Measurements from ENCODE around the gene MRPL18. TPM values are rescaled to one million over a fixed set of nuclear protein-coding genes. Genes with fewer than 3 reads are reported as not detected.

The MRPL18 gene
- total and polyA plus RNA-seq, 2 of the 8 experiments (the other 6 are each of a cell fraction or from before 2014, with no cell fraction given): 58.7 to 79.8 TPM

- no peak overlapping the region for H2AK5ac ChIP-seq (ENCODE audit: low read depth, low read length)
- DNase-seq (ENCODE audit: low read depth in 1 of 2, low spot score in 2 of 2): no peak
- TF ChIP-seq POLR2AphosphoS5 (IDR thresholded peaks at IDR 0.05; ENCODE audit: low read depth, low read length) (peak; percentile 13; the same call in 1 of the 2 replicates), CEBPB (IDR thresholded peaks at IDR 0.05; ENCODE audit: low read depth, low read length) (no peak)
Measured at GRCh38 chr6:159754959-159755914, 35.0 kb upstream of the MRPL18 start.

More at GRCh38 chr6:159754959-159755914, 35.0 kb upstream of the MRPL18 start:
- Histone ChIP-seq H3K56ac (replicated peaks; ENCODE audit: insufficient read length, low read depth, low read length) (no peak overlapping the region), H3K9ac (replicated peaks in 1 of 4; ENCODE audit: extremely low read depth in 1 of 4, low read depth in 3 of 4, low read length in 3 of 4) (no peak overlapping the region), H4K8ac (ENCODE audit: extremely low read depth, insufficient read depth, low read length) (peak overlapping the region; percentile 22), H3K36me3 (ENCODE audit: control insufficient read depth in 2 of 4, insufficient read depth in 4 of 4, low read length in 3 of 4) (peaks cover 19 to 83% (median 50%) of the 10 kb centered on the region in 4 experiments), H2BK120ac (replicated peaks; ENCODE audit: low read depth, low read length) (no peak overlapping the region), H2BK5ac (ENCODE audit: low read depth, low read length) (no peak overlapping the region), H2BK20ac (ENCODE audit: low read length) (no peak overlapping the region), H3K4me2 (ENCODE audit: insufficient read depth in 1 of 2, low read depth in 2 of 2, low read length in 2 of 2) (no peak overlapping the region), H3K79me1 (ENCODE audit: low read depth, low read length) (no peaks in the 10 kb centered on the region; the same call in 1 of the 2 replicates), H3K27ac (ENCODE audit: low read depth, low read length) (no peak overlapping the region), H2BK15ac (ENCODE audit: low read length) (no peak overlapping the region), H4K5ac (ENCODE audit: insufficient read length, low read depth, low read length) (no peak overlapping the region), H3K4me1 (replicated peaks in 1 of 4; ENCODE audit: control insufficient read depth in 3 of 4, insufficient read depth in 4 of 4, low read length in 3 of 4) (peaks cover 0 to 3% (median 2%) of the 10 kb centered on the region in 4 experiments; a peak in 5 of 7 replicates), H3K14ac (ENCODE audit: insufficient read length) (no peak overlapping the region), H3K79me2 (ENCODE audit: control insufficient read depth in 1 of 2, insufficient read depth in 2 of 2, low read length in 2 of 2) (peaks cover 0 to 7% of the 10 kb centered on the region in 2 experiments; a peak in 2 of 4 replicates), H4K91ac (replicated peaks; ENCODE audit: insufficient read length, low read length) (no peak overlapping the region), H4K20me1 (replicated peaks in 1 of 2; ENCODE audit: control insufficient read depth in 1 of 2, insufficient read depth in 2 of 2, low read length in 2 of 2) (peaks cover 4 to 12% of the 10 kb centered on the region in 2 experiments), H3K23ac (ENCODE audit: insufficient read length) (no peak overlapping the region), H3K4me3 (ENCODE audit: extremely low read depth in 1 of 4, insufficient read depth in 2 of 4, low read depth in 3 of 4, low read length in 4 of 4) (no peak overlapping the region), H3K23me2 (ENCODE audit: low read depth, low read length) (no peaks in the 10 kb centered on the region), H3K9me3 (ENCODE audit: insufficient read depth in 2 of 2, low read depth in 1 of 2, low read length in 1 of 2) (no peaks in the 10 kb centered on the region), H2BK12ac (ENCODE audit: low read depth, low read length) (no peak overlapping the region), H3K27me3 (replicated peaks in 1 of 4; ENCODE audit: control insufficient read depth in 3 of 4, extremely low read depth in 1 of 4, insufficient read depth in 3 of 4, low read length in 3 of 4) (no peaks in the 10 kb centered on the region), H3K4ac (replicated peaks; ENCODE audit: insufficient read length, low read depth, low read length) (no peak overlapping the region), H3K18ac (ENCODE audit: extremely low read depth, low read length) (no peak overlapping the region), H2AFZ (ENCODE audit: low read length) (no peak overlapping the region)
- WGBS, 2 experiments (ENCODE audit: extremely low coverage in 1 of 2, insufficient coverage in 1 of 2, insufficient read length in 1 of 2, insufficient replicate concordance in 2 of 2, low coverage in 1 of 2, low lambda C conversion rate in 2 of 2, missing lambda C conversion rate in 1 of 2): 96% methylated on average over 15 of the region's 15 CpGs; no CpG with 5 or more reads in 1 of the 2 experiments
- no peak for FAIRE-seq
- ChIA-PET POLR2A (ENCODE audit: partially characterized antibody) (interaction anchor here (0.8 to 1.2 kb wide), 4 partner anchors 23 to 38 kb away, joined by 3 read pairs; no protein-coding TSS in a partner anchor), CTCF (ENCODE audit: partially characterized antibody) (no interaction called here)

All from H1 (cell line).